Measurements from ENCODE around the gene SDHAF2. TPM values are rescaled to one million over a fixed set of nuclear protein-coding genes. Genes with fewer than 3 reads are reported as not detected.

Gene SDHAF2
- total and polyA plus RNA-seq, 2 of the 4 experiments (the other 2 are of a cell fraction), result 50.4 to 91.1 TPM

GRCh38 chr11:61406991-61407728 lies 22.8 kb upstream of the SDHAF2 start:
- Histone ChIP-seq H2BK120ac (ENCODE audit: low read depth, low read length) (no peak overlapping the region), H3K9me1 (ENCODE audit: insufficient read depth, low read length) (no peaks in the 10 kb centered on the region), H3K4me2 (ENCODE audit: low read depth, low read length) (no peak overlapping the region), H4K91ac (ENCODE audit: insufficient read depth, low read depth, low read length) (no peak overlapping the region), H3K36me3 (ENCODE audit: control insufficient read depth, insufficient read depth, low read length) (peaks cover 61% of the 10 kb centered on the region), H3K79me1 (ENCODE audit: low read depth in 1 of 2, low read length in 2 of 2) (peaks cover 12 to 33% of the 10 kb centered on the region in 2 experiments), H2BK15ac (ENCODE audit: low read depth, low read length) (no peak overlapping the region), H2AK5ac (ENCODE audit: low read depth, low read length) (no peak overlapping the region), H3K18ac (ENCODE audit: low read depth, low read length) (no peak overlapping the region), H3K9ac (ENCODE audit: low read depth, low read length) (no peak overlapping the region), H2AK9ac (replicated peaks; ENCODE audit: low read depth, low read length, poor library complexity) (no peak overlapping the region), H3K23ac (ENCODE audit: low read depth, low read length) (no peak overlapping the region), H3K4me3 (ENCODE audit: insufficient read depth, low read depth, low read length) (no peak overlapping the region), H3K4me1 (ENCODE audit: control insufficient read depth, insufficient read depth, low read length) (no peaks in the 10 kb centered on the region), H3K4ac (ENCODE audit: low read depth, low read length) (no peak overlapping the region), H4K20me1 (ENCODE audit: insufficient read depth, low read length) (0 out of 2 replicates have a peak, but pooled peaks cover 5% of the 10 kb centered on the region), H3K27me3 (ENCODE audit: control insufficient read depth, insufficient read depth, low read length) (no peaks in the 10 kb centered on the region), H3K56ac (ENCODE audit: extremely low read depth, insufficient read depth, low read length) (no peak overlapping the region), H2BK20ac (ENCODE audit: low read depth, low read length) (no peak overlapping the region), H4K5ac (ENCODE audit: low read depth, low read length) (no peak overlapping the region), H3K27ac (ENCODE audit: insufficient read depth, low read length) (no peak overlapping the region), H4K8ac (ENCODE audit: low read depth in 2 of 2, low read length in 2 of 2) (no peak overlapping the region), H2BK5ac (ENCODE audit: low read depth, low read length, poor library complexity, severe bottlenecking) (no peak overlapping the region), H2AFZ (replicated peaks; ENCODE audit: low read length, poor library complexity) (no peak overlapping the region), H3K14ac (replicated peaks; ENCODE audit: low read depth, low read length) (no peak overlapping the region), H3K9me3 (ENCODE audit: control insufficient read depth, insufficient read depth, low read length) (no peaks in the 10 kb centered on the region)
- ChIA-PET POLR2A (ENCODE audit: unreplicated experiment) (no interaction called here), CTCF (no interaction called here)
- ATAC-seq (ENCODE audit: low read depth) (no peak), DNase-seq (no peak)
- no peak for TF ChIP-seq NFE2L2 (IDR thresholded peaks at IDR 0.05; ENCODE audit: low read depth, low read length)
- no peak for TF ChIP-seq POLR2A (IDR thresholded peaks at IDR 0.05; ENCODE audit: low read depth, low read length)
- no peak for TF ChIP-seq USF2 (IDR thresholded peaks at IDR 0.05; ENCODE audit: low read depth, low read length)
- no peak for TF ChIP-seq MXI1 (IDR thresholded peaks at IDR 0.05; ENCODE audit: borderline replicate concordance, low read depth, low read length)
- no peak for TF ChIP-seq SMC3 (IDR thresholded peaks at IDR 0.05; ENCODE audit: low read depth, low read length)
- TF ChIP-seq MAZ (IDR thresholded peaks at IDR 0.05; ENCODE audit: borderline replicate concordance, low read depth, low read length), result no peak
- TF ChIP-seq CEBPB (IDR thresholded peaks at IDR 0.05; ENCODE audit: low read depth, low read length), result no peak
- TF ChIP-seq CTCF (conservative IDR thresholded peaks at IDR 0.05; ENCODE audit: low read depth, low read length), result no peak
- TF ChIP-seq MAFK (IDR thresholded peaks at IDR 0.05; ENCODE audit: low read depth, low read length), result no peak
- no peak for TF ChIP-seq BHLHE40 (IDR thresholded peaks at IDR 0.05; ENCODE audit: low read depth, low read length)
- TF ChIP-seq FOS (IDR thresholded peaks at IDR 0.05; ENCODE audit: low read depth, low read length), result no peak
- no peak for TF ChIP-seq RFX5 (IDR thresholded peaks at IDR 0.05; ENCODE audit: low read depth, low read length)
- no peak for TF ChIP-seq ELK1 (IDR thresholded peaks at IDR 0.05; ENCODE audit: borderline replicate concordance, low read depth, low read length)
- TF ChIP-seq RCOR1 (IDR thresholded peaks at IDR 0.05; ENCODE audit: insufficient replicate concordance, low read length), result no peak
- TF ChIP-seq CHD1 (IDR thresholded peaks at IDR 0.05; ENCODE audit: low read depth, low read length), result no peak
- no peak for TF ChIP-seq RAD21 (IDR thresholded peaks at IDR 0.05; ENCODE audit: low read length)
- intact Hi-C loops (cut with micrococcal nuclease) (loop anchor here (2.0 kb wide), 1 partner anchor 14 kb away; no protein-coding TSS in a partner anchor), in situ Hi-C loops (cut with MboI; ENCODE audit: low sequenced_read_pairs) (no loop called here), dilution Hi-C loops (cut with HindIII; ENCODE audit: low sequenced_read_pairs, unreplicated experiment) (no loop called here)
- 95% methylated on average over 3 of the region's 5 CpGs; no CpG with 5 or more reads in 1 of the 2 experiments for WGBS, 2 experiments (ENCODE audit: extremely low coverage in 2 of 2, insufficient read length in 1 of 2)
- BruUV-seq (replicated peaks), result no TSS peak
